Measurements from ENCODE around the gene OR14A2. TPM values are rescaled to one million over a fixed set of nuclear protein-coding genes. Genes with fewer than 3 reads are reported as not detected.
"Not testable (repeated sequence)": the region's sequence is repeated elsewhere in the genome, so short reads cannot be mapped to it uniquely, and the experiment has no call there.

The OR14A2 gene
- total and polyA plus RNA-seq, 2 of the 4 experiments (the other 2 are of a cell fraction): not detected

GRCh38 chr1:247742215-247742760 is 5.7 kb downstream of the OR14A2 start:
- H3K9ac ChIP-seq (ENCODE audit: low read depth, low read length); H3K56ac ChIP-seq (ENCODE audit: extremely low read depth, insufficient read depth, low read length); intact Hi-C loops (cut with micrococcal nuclease); H2AK5ac ChIP-seq (ENCODE audit: low read depth, low read length); H2BK15ac ChIP-seq (ENCODE audit: low read depth, low read length); H3K79me1 ChIP-seq (ENCODE audit: low read depth in 1 of 2, low read length in 2 of 2); H3K14ac ChIP-seq (replicated peaks; ENCODE audit: low read depth, low read length); in situ Hi-C loops (cut with MboI; ENCODE audit: low sequenced_read_pairs); H3K4me2 ChIP-seq (ENCODE audit: low read depth, low read length); dilution Hi-C loops (cut with HindIII; ENCODE audit: low sequenced_read_pairs, unreplicated experiment); H4K8ac ChIP-seq (ENCODE audit: low read depth in 2 of 2, low read length in 2 of 2); H3K23ac ChIP-seq (ENCODE audit: low read depth, low read length); H3K18ac ChIP-seq (ENCODE audit: low read depth, low read length); H3K4me3 ChIP-seq (ENCODE audit: insufficient read depth, low read depth, low read length); H4K91ac ChIP-seq (ENCODE audit: insufficient read depth, low read depth, low read length); H2BK20ac ChIP-seq (ENCODE audit: low read depth, low read length); CTCF ChIA-PET; H4K5ac ChIP-seq (ENCODE audit: low read depth, low read length); POLR2A ChIA-PET (ENCODE audit: unreplicated experiment); H3K27me3 ChIP-seq (ENCODE audit: control insufficient read depth, insufficient read depth, low read length); H3K9me1 ChIP-seq (ENCODE audit: insufficient read depth, low read length); H2AFZ ChIP-seq (replicated peaks; ENCODE audit: low read length, poor library complexity); H4K20me1 ChIP-seq (ENCODE audit: insufficient read depth, low read length); ATAC-seq (ENCODE audit: low read depth); H3K27ac ChIP-seq (ENCODE audit: insufficient read depth, low read length); BruUV-seq (replicated peaks); H3K4me1 ChIP-seq (ENCODE audit: control insufficient read depth, insufficient read depth, low read length); H2AK9ac ChIP-seq (replicated peaks; ENCODE audit: low read depth, low read length, poor library complexity); H3K4ac ChIP-seq (ENCODE audit: low read depth, low read length); H3K36me3 ChIP-seq (ENCODE audit: control insufficient read depth, insufficient read depth, low read length); H2BK120ac ChIP-seq (ENCODE audit: low read depth, low read length): not testable (repeated sequence)
- Histone ChIP-seq H3K9me3 (ENCODE audit: control insufficient read depth, insufficient read depth, low read length) (peaks cover 12% of the 10 kb centered on the region), H2BK5ac (ENCODE audit: low read depth, low read length, poor library complexity, severe bottlenecking) (peak overlapping the region; percentile 91)
- peak; percentile 65 for DNase-seq
- no CpG with 5 or more reads among the region's 3 CpGs for WGBS, 2 experiments (ENCODE audit: extremely low coverage in 2 of 2, insufficient read length in 1 of 2)

Measured in IMR-90 (cell line).